ENCODE data around the gene CALHM3.

Gene CALHM3

GRCh38 chr10:103502849-103503660 lies 24.0 kb upstream of the CALHM3 start:
- FAIRE-seq = no peak
- no peak for DNase-seq (ENCODE audit: insufficient read length, low spot score)
- TF ChIP-seq TAF1 (IDR thresholded peaks at IDR 0.05; ENCODE audit: low read depth, low read length) (no peak), POLR2AphosphoS5 (IDR thresholded peaks at IDR 0.05; ENCODE audit: low read depth, low read length) (no peak), PAX5 (IDR thresholded peaks at IDR 0.05; ENCODE audit: insufficient read depth, low read length, severe bottlenecking) (no peak), SPI1 (IDR thresholded peaks at IDR 0.05; ENCODE audit: low read depth, low read length) (no peak)

GRCh38 chr10:103501186-103501585 lies 22.1 kb upstream of the CALHM3 start:
- FAIRE-seq (peak; percentile 40), DNase-seq (ENCODE audit: insufficient read length, low spot score) (no peak)
- TF ChIP-seq TAF1 (IDR thresholded peaks at IDR 0.05; ENCODE audit: low read depth, low read length) = no peak
- no peak for TF ChIP-seq SPI1 (IDR thresholded peaks at IDR 0.05; ENCODE audit: low read depth, low read length)
- no peak for TF ChIP-seq POLR2AphosphoS5 (IDR thresholded peaks at IDR 0.05; ENCODE audit: low read depth, low read length)
- TF ChIP-seq POLR2A (IDR thresholded peaks at IDR 0.05; ENCODE audit: low read depth, low read length) = no peak

DNA sequence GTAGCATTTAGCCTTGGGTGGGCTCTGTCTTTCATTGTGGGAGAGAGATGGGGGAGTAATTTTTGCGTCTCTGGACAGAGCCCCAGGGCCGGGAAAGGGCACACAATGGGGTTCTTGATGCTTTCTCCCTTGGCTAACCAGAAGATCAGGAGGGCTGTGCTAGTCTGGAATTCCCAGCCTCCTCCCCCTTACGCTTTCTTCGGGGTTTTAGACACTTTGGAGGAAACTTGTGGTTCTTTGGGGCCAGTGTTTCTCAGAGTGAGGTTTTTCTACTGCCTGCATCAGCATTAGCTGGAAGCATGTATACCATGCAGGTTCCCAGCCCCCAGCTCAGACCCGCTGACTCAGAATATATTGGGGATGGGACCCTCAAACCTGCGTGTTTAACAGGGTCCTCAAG lies 21.4 kb upstream of the CALHM3 start:
- FAIRE-seq (no peak), DNase-seq (ENCODE audit: insufficient read length, low spot score) (no peak)
- no peak for TF ChIP-seq PAX5 (IDR thresholded peaks at IDR 0.05; ENCODE audit: insufficient read depth, low read length, severe bottlenecking)
- no peak for TF ChIP-seq POU2F2 (IDR thresholded peaks at IDR 0.05; ENCODE audit: low read depth, low read length)
- no peak for TF ChIP-seq SPI1 (IDR thresholded peaks at IDR 0.05; ENCODE audit: low read depth, low read length)
- no peak for TF ChIP-seq POLR2A (IDR thresholded peaks at IDR 0.05; ENCODE audit: low read depth, low read length)
- no peak for TF ChIP-seq TAF1 (IDR thresholded peaks at IDR 0.05; ENCODE audit: low read depth, low read length)
- TF ChIP-seq POLR2AphosphoS5 (IDR thresholded peaks at IDR 0.05; ENCODE audit: low read depth, low read length) = no peak

GRCh38 chr10:103499881-103500280 lies 20.8 kb upstream of the CALHM3 start:
- FAIRE-seq (no peak), DNase-seq (ENCODE audit: insufficient read length, low spot score) (no peak)
- TF ChIP-seq POLR2A (IDR thresholded peaks at IDR 0.05; ENCODE audit: low read depth, low read length) (no peak), SPI1 (IDR thresholded peaks at IDR 0.05; ENCODE audit: low read depth, low read length) (no peak), POLR2AphosphoS5 (IDR thresholded peaks at IDR 0.05; ENCODE audit: low read depth, low read length) (no peak), PAX5 (IDR thresholded peaks at IDR 0.05; ENCODE audit: insufficient read depth, low read length, severe bottlenecking) (no peak), POU2F2 (IDR thresholded peaks at IDR 0.05; ENCODE audit: low read depth, low read length) (no peak), TAF1 (IDR thresholded peaks at IDR 0.05; ENCODE audit: low read depth, low read length) (no peak)

DNA sequence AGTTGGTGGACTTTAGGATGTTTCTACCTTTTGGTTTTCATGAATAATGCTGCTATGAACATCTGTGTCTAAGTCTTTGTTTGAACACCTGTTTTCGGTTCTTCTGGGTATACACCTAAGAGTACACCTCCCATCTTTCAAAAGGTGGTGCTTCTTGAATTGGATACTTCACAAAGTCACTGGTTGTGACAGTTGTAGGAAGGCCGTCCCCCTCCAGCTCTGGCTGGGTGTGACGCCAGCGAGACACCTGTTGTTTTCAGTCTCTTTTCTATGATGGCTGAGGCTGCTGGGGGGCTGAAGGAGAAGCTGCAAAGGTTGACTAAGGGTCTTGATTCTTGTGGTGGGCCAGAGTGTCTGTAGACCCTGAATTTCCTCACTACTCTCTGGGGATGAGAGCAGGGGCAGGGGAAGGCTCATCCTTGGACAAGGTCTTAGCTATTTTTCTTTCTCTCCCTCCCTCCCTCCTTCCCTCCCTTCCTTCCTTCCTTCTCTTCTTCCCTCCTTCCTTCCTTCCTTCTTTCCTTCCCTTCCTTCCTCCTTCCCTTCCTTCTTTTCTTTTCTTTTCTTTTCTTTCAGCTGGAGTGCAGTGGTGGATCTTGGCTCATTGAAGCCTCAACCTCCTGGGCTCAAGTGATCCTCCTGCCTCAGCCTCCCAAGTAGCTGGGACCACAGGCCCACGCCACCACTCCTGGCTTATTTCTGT lies 20.0 kb upstream of the CALHM3 start:
- TF ChIP-seq POU2F2 (IDR thresholded peaks at IDR 0.05; ENCODE audit: low read depth, low read length) = no peak
- TF ChIP-seq SPI1 (IDR thresholded peaks at IDR 0.05; ENCODE audit: low read depth, low read length) = no peak
- no peak for TF ChIP-seq POLR2A (IDR thresholded peaks at IDR 0.05; ENCODE audit: low read depth, low read length)
- no peak for TF ChIP-seq TAF1 (IDR thresholded peaks at IDR 0.05; ENCODE audit: low read depth, low read length)
- TF ChIP-seq POLR2AphosphoS5 (IDR thresholded peaks at IDR 0.05; ENCODE audit: low read depth, low read length) = no peak
- TF ChIP-seq PAX5 (IDR thresholded peaks at IDR 0.05; ENCODE audit: insufficient read depth, low read length, severe bottlenecking) = no peak
- DNase-seq (ENCODE audit: insufficient read length, low spot score) = no peak

GRCh38 chr10:103497161-103497915 lies 18.3 kb upstream of the CALHM3 start:
- FAIRE-seq (no peak), DNase-seq (ENCODE audit: insufficient read length, low spot score) (no peak)
- TF ChIP-seq SPI1 (IDR thresholded peaks at IDR 0.05; ENCODE audit: low read depth, low read length) (no peak), POU2F2 (IDR thresholded peaks at IDR 0.05; ENCODE audit: low read depth, low read length) (no peak), TAF1 (IDR thresholded peaks at IDR 0.05; ENCODE audit: low read depth, low read length) (no peak), POLR2A (IDR thresholded peaks at IDR 0.05; ENCODE audit: low read depth, low read length) (no peak), POLR2AphosphoS5 (IDR thresholded peaks at IDR 0.05; ENCODE audit: low read depth, low read length) (no peak), PAX5 (IDR thresholded peaks at IDR 0.05; ENCODE audit: insufficient read depth, low read length, severe bottlenecking) (no peak)

More for the DNA sequence above, 20.0 kb upstream of the CALHM3 start:
- FAIRE-seq = no peak

GRCh38 chr10:103495321-103495720 lies 16.3 kb upstream of the CALHM3 start:
- TF ChIP-seq PAX5 (IDR thresholded peaks at IDR 0.05; ENCODE audit: insufficient read depth, low read length, severe bottlenecking) (no peak), POLR2AphosphoS5 (IDR thresholded peaks at IDR 0.05; ENCODE audit: low read depth, low read length) (no peak), POLR2A (IDR thresholded peaks at IDR 0.05; ENCODE audit: low read depth, low read length) (no peak), SPI1 (IDR thresholded peaks at IDR 0.05; ENCODE audit: low read depth, low read length) (no peak), TAF1 (IDR thresholded peaks at IDR 0.05; ENCODE audit: low read depth, low read length) (no peak), POU2F2 (IDR thresholded peaks at IDR 0.05; ENCODE audit: low read depth, low read length) (no peak)
- FAIRE-seq (no peak), DNase-seq (ENCODE audit: insufficient read length, low spot score) (no peak)

DNA sequence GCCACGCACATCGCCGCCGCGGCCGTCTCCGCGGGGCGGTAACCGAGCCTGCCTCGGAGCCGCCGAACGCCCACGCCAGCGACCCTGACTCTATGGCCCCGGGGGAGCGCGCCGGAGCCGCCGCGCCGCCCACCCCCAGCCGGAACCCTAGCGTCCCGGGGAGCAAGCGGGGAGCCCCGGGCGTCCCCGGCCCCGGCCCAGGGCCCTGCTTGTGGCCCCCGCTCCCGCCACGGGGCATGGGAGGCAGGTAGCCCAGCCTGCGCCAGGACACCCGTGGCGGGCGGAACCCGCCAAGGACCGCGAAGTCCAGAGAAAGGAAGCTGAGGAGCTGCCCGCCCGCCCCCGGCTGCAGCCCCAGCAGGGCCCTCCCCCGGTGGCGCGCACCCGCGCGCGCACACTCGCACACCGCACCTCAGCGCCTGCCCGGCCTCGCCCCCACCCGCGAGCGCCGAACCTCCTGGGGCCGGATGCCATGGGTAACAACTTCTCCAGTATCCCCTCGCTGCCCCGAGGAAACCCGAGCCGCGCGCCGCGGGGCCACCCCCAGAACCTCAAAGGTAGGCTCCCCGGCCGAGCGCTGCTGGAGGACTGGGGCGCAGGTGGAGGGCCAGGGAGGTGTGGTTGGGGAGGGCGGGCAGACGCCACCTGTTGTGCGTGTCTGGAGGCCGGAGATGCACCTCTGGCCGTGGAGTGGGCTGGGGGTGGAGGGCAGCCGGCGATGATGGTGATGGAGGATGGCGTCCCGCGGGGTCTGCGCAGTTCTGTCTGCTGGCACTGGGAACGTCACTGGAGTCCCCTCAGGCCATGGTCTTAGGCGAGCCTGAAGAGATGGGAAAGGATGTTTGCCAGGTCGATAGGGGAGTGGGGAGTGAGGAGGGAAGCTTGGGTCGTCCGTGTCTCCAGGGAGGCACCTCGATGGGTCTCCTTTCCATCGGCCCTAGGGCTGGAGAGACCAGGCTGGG lies 15.2 kb upstream of the CALHM3 start:
- FAIRE-seq (peak; percentile 70), DNase-seq (ENCODE audit: insufficient read length, low spot score) (peak; percentile 45)

More for the DNA sequence above, 15.2 kb upstream of the CALHM3 start:
- no peak for TF ChIP-seq SPI1 (IDR thresholded peaks at IDR 0.05; ENCODE audit: low read depth, low read length)
- TF ChIP-seq POLR2A (IDR thresholded peaks at IDR 0.05; ENCODE audit: low read depth, low read length) = no peak
- TF ChIP-seq POLR2AphosphoS5 (IDR thresholded peaks at IDR 0.05; ENCODE audit: low read depth, low read length) = no peak
- no peak for TF ChIP-seq TAF1 (IDR thresholded peaks at IDR 0.05; ENCODE audit: low read depth, low read length)
- no peak for TF ChIP-seq POU2F2 (IDR thresholded peaks at IDR 0.05; ENCODE audit: low read depth, low read length)
- TF ChIP-seq PAX5 (IDR thresholded peaks at IDR 0.05; ENCODE audit: insufficient read depth, low read length, severe bottlenecking) = no peak

Measured in GM12891 (cell line).